ENCODE data around the gene RHOT2.

RHOT2 gene

DNA sequence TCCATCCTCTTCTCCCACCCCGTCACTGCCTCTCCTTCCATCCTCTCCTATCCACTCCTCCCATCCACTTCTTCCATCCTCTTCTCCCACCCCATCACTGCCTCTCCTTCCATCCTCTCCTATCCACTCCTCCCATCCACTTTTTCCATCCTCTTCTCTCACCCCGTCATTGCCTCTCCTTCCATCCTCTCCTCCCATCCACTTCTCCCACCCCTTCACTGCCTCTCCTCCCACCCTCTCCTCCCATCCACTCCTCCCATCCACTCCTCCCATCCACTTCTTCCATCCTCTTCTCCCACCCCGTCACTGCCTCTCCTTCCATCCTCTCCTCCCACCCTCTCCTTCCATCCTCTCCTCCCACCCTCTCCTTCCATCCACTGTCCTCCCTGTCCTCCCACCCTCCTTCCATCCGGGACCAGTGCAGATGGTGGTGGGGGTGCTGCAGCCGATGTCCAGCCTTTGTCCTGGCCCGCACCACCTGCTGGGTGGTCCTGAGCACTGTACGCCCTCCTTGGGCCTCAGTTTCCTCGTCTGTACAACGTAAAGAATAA is 36.0 kb upstream of the RHOT2 start:
- no peaks in the 10 kb centered on the region for H3K36me3 ChIP-seq (ENCODE audit: insufficient read depth, low read length)
- H3K9ac ChIP-seq (ENCODE audit: low read length): no peak overlapping the region
- peaks cover 5% of the 10 kb centered on the region for H3K4me1 ChIP-seq (ENCODE audit: insufficient read depth, low read length, severe bottlenecking)
- no peaks in the 10 kb centered on the region for H3K9me3 ChIP-seq (ENCODE audit: low read length)
- no peak overlapping the region for H3K27ac ChIP-seq (ENCODE audit: low read depth, low read length, poor library complexity, severe bottlenecking)
- H3K79me2 ChIP-seq (ENCODE audit: insufficient read depth, low read length): no peaks in the 10 kb centered on the region
- no peaks in the 10 kb centered on the region; the same call in 1 of the 2 replicates for H3K27me3 ChIP-seq (ENCODE audit: insufficient read depth, low read length)
- H3K4me2 ChIP-seq (ENCODE audit: low read length): no peak overlapping the region
- TF ChIP-seq EZH2 (IDR thresholded peaks at IDR 0.05; ENCODE audit: borderline replicate concordance, low read length): no peak
- H3K4me3 ChIP-seq (ENCODE audit: low read depth, low read length, poor library complexity, severe bottlenecking): no peak overlapping the region
- no peaks in the 10 kb centered on the region for H4K20me1 ChIP-seq (ENCODE audit: insufficient read depth, low read length)
- H3F3A ChIP-seq (ENCODE audit: insufficient read depth, low read length): no peaks in the 10 kb centered on the region
- H2AFZ ChIP-seq (ENCODE audit: low read length): no peak overlapping the region
- no peaks in the 10 kb centered on the region for H3K9me2 ChIP-seq (ENCODE audit: low read depth, low read length)

GRCh38 chr16:632486-633335 is 35.2 kb upstream of the RHOT2 start:
- no peaks in the 10 kb centered on the region for H4K20me1 ChIP-seq (ENCODE audit: insufficient read depth, low read length)
- H3K4me1 ChIP-seq (ENCODE audit: insufficient read depth, low read length, severe bottlenecking): peaks cover 11% of the 10 kb centered on the region
- H3K9me3 ChIP-seq (ENCODE audit: low read length): no peaks in the 10 kb centered on the region
- no peak overlapping the region for H3K4me2 ChIP-seq (ENCODE audit: low read length)
- H3K36me3 ChIP-seq (ENCODE audit: insufficient read depth, low read length): no peaks in the 10 kb centered on the region
- TF ChIP-seq EZH2 (IDR thresholded peaks at IDR 0.05; ENCODE audit: borderline replicate concordance, low read length) (no peak), CTCF (IDR thresholded peaks at IDR 0.05; ENCODE audit: low read length) (no peak)
- no peaks in the 10 kb centered on the region for H3K79me2 ChIP-seq (ENCODE audit: insufficient read depth, low read length)
- H3F3A ChIP-seq (ENCODE audit: insufficient read depth, low read length): no peaks in the 10 kb centered on the region
- H3K9me2 ChIP-seq (ENCODE audit: low read depth, low read length): no peaks in the 10 kb centered on the region
- H3K27ac ChIP-seq (ENCODE audit: low read depth, low read length, poor library complexity, severe bottlenecking): no peak overlapping the region
- no peak overlapping the region for H3K4me3 ChIP-seq (ENCODE audit: low read depth, low read length, poor library complexity, severe bottlenecking)
- no peak overlapping the region for H3K9ac ChIP-seq (ENCODE audit: low read length)
- no peaks in the 10 kb centered on the region; the same call in 1 of the 2 replicates for H3K27me3 ChIP-seq (ENCODE audit: insufficient read depth, low read length)
- no peak overlapping the region for H2AFZ ChIP-seq (ENCODE audit: low read length)

GRCh38 chr16:633336-634050 is 34.4 kb upstream of the RHOT2 start:
- no peaks in the 10 kb centered on the region for H3K36me3 ChIP-seq (ENCODE audit: insufficient read depth, low read length)
- no peak overlapping the region for H2AFZ ChIP-seq (ENCODE audit: low read length)
- H3K4me3 ChIP-seq (ENCODE audit: low read depth, low read length, poor library complexity, severe bottlenecking): no peak overlapping the region
- no peak for TF ChIP-seq EZH2 (IDR thresholded peaks at IDR 0.05; ENCODE audit: borderline replicate concordance, low read length)
- no peak for TF ChIP-seq CTCF (IDR thresholded peaks at IDR 0.05; ENCODE audit: low read length)
- H3K9me3 ChIP-seq (ENCODE audit: low read length): no peaks in the 10 kb centered on the region
- H3K79me2 ChIP-seq (ENCODE audit: insufficient read depth, low read length): no peaks in the 10 kb centered on the region
- no peak overlapping the region for H3K27ac ChIP-seq (ENCODE audit: low read depth, low read length, poor library complexity, severe bottlenecking)
- H3K9ac ChIP-seq (ENCODE audit: low read length): no peak overlapping the region
- no peaks in the 10 kb centered on the region for H3F3A ChIP-seq (ENCODE audit: insufficient read depth, low read length)
- no peaks in the 10 kb centered on the region for H4K20me1 ChIP-seq (ENCODE audit: insufficient read depth, low read length)
- no peaks in the 10 kb centered on the region for H3K9me2 ChIP-seq (ENCODE audit: low read depth, low read length)
- H3K4me1 ChIP-seq (ENCODE audit: insufficient read depth, low read length, severe bottlenecking): peaks cover 12% of the 10 kb centered on the region
- H3K4me2 ChIP-seq (ENCODE audit: low read length): no peak overlapping the region
- no peaks in the 10 kb centered on the region; the same call in 1 of the 2 replicates for H3K27me3 ChIP-seq (ENCODE audit: insufficient read depth, low read length)
